Left renal cortex interstitium (tissue), 4 donors: ENCODE data around the gene IFIT3. TPM values are rescaled to one million over a fixed set of nuclear protein-coding genes. Genes with fewer than 3 reads are reported as not detected.

ENCODE experiments used
- DNase-seq, 4 donors: peaks; one replicate each; pipeline ENCODE4 v3.0.0-alpha.2; 2013; ENCODE audit warnings: low read depth in 4 of 4, low spot score in 2 of 4, missing footprints in 1 of 4
- polyA plus RNA-seq, 4 donors: library from polyadenylated mRNA; unstranded; fragments of 120-200 nt; gene quantifications; one replicate each; pipeline ENCODE4 v1.2.1, GENCODE V29; 2013; ENCODE audit not compliant: insufficient read length in 4 of 4

IFIT3 gene
- polyA plus RNA-seq, 4 donors, result 11.7 to 18.7 (median 14.2) TPM

- peak in 1 of 4 donors; percentile 69 for DNase-seq
Measured at GRCh38 chr10:89351780-89352597, 24.2 kb downstream of the IFIT3 start.

- DNase-seq, result no peak
Measured at GRCh38 chr10:89352802-89353201, 25.0 kb downstream of the IFIT3 start.

- no peak for DNase-seq
Measured at GRCh38 chr10:89355394-89355931, 27.7 kb downstream of the IFIT3 start.

GRCh38 chr10:89357096-89357495 lies 29.3 kb downstream of the IFIT3 start:
- no peak for DNase-seq

- DNase-seq, result no peak
Measured at GRCh38 chr10:89357975-89358374, 30.2 kb downstream of the IFIT3 start.

GRCh38 chr10:89360157-89360556 lies 32.4 kb downstream of the IFIT3 start:
- DNase-seq, result no peak

GRCh38 chr10:89362929-89363328 lies 35.1 kb downstream of the IFIT3 start:
- no peak for DNase-seq

GRCh38 chr10:89363729-89364442 lies 36.1 kb downstream of the IFIT3 start:
- no peak for DNase-seq

GRCh38 chr10:89364531-89364930 lies 36.7 kb downstream of the IFIT3 start:
- DNase-seq, result no peak

GRCh38 chr10:89367529-89367928 lies 39.7 kb downstream of the IFIT3 start:
- DNase-seq, result no peak

GRCh38 chr10:89368129-89368528 lies 40.3 kb downstream of the IFIT3 start:
- DNase-seq, result no peak

GRCh38 chr10:89369156-89370105 lies 41.6 kb downstream of the IFIT3 start:
- DNase-seq, result no peak

- DNase-seq, result no peak
Measured at GRCh38 chr10:89371079-89371478, 43.3 kb downstream of the IFIT3 start.

GRCh38 chr10:89371987-89372386 lies 44.2 kb downstream of the IFIT3 start:
- no peak for DNase-seq

GRCh38 chr10:89373916-89374711 lies 46.3 kb downstream of the IFIT3 start:
- DNase-seq, result no peak

- DNase-seq, result no peak
Measured at GRCh38 chr10:89374713-89375141, 46.9 kb downstream of the IFIT3 start.

- no peak for DNase-seq
Measured at GRCh38 chr10:89377705-89378637, 50.2 kb downstream of the IFIT3 start, which contains the start of gene IFIT1B. Gene IFIT1B, plus strand, starts transcription at chr10:89378056. Its CDS starts 80 bp downstream, at chr10:89378136.

- no peak for DNase-seq
Measured at GRCh38 chr10:89379103-89379502, 51.3 kb downstream of the IFIT3 start.
